GM21367 (cell line): Measurements from ENCODE around the gene ETS2.

Experiments used
- ATAC-seq: cut with Tn5 transposase; IDR thresholded peaks from one replicate; pipeline ENCODE4 v1.9.1; 2021; ENCODE audit not compliant: unreplicated experiment

ETS2 gene

GRCh38 chr21:38805328-38806152 is at the start of gene ETS2:
ETS2 (plus strand) TSS chr21:38805929; CDS start chr21:38810035, 4,106 bp downstream.
- peak; percentile 48 for ATAC-seq

GRCh38 chr21:38756746-38757145 is 49.0 kb upstream of the ETS2 start:
- ATAC-seq, result no peak

- no peak for ATAC-seq
Observed at GRCh38 chr21:38758501-38759214, 47.1 kb upstream of the ETS2 start.

DNA sequence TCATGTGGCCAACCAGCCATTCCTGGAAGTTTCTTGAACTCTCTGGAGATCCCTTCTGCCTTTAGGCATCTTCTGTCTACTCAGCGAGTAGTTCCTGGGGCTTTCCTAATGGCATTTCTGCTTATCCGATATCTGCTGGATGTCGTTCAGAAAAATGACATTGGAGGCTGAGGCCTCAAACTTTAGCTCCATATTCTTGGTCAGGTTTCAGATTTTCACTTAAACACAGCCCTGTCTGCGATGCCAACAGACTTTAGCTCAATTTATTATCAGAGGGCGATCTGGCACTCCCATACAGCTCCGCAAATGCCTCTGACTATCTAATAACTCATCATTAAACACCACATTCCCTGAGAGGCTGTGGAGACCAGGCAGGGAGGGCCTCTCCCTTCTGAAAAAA is 46.3 kb upstream of the ETS2 start:
- no peak for ATAC-seq

- ATAC-seq, result no peak
Observed at GRCh38 chr21:38760017-38760761, 45.5 kb upstream of the ETS2 start.

GRCh38 chr21:38760762-38761155 is 45.0 kb upstream of the ETS2 start:
- ATAC-seq, result no peak

DNA sequence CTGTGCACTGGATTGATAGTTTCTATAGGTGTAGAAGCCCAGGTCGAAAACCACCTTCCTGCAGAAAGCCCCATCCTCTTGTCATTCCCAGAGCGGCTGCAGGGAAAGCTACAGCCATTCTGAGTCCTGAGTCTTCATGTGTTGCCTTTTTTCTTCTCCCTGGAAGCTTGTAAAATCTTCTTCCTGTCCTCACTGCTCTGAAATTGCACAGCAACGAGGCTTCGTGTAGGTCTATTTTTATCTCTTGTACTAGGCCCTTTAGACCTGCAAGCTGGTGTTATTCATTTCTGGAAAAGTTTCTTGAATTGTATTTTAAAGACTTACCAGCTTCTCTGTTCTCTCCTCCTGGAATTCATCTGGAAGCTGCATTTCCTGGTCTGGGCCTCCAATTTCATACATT is 44.2 kb upstream of the ETS2 start:
- no peak for ATAC-seq

DNA sequence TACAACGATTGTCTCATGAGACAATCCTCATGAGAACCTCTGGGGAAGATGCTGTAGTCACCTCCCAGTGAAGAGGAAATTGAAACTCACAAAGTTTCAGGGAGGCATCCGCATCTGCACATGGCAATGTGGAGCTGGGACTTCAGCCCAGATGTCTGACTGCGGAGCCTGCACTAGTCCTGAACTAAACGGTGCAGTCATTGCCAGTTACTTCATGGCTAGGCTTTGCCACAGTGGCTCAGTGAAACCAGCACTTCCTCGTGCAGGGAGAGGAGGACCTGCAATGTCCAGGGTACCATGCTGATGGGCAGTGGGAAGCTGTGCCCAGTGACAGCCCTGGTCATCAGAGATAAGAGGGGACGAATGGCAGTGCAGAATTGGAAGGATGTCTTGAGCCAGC is 40.7 kb upstream of the ETS2 start:
- ATAC-seq, result no peak

DNA sequence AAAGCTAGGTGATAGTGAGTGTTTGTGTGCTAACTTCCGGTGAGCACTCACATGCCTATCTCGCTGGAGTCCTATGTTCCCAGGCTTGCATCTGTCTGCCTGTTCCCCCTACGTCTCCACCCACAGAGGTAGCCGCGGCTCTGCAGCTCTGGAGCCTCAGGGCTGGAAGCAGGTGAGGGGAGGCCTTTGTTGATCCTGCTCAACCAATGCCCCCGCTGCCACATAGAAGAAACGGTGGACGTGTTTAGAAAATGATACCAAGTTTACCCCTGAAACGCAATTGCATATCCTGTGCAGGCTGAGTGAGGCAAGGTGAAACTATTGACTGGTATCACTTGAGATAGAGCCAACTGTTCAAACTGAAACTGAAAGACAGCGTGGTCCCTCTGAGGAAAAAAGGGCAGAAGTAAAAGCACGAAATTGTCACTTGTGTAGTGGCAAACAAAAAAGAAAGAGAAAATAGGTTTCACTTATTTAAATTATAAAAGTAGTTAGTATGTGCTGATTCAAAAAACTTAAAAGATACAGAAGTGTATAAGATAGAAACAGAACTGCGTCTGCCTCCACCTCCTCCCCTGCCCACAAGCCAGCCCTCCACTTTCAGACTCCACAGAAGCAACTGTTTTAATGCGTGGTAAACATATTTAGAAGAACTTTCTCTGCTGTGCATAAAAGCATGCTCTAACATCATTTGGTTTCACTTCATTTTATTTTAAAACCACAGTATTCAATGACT is 38.6 kb upstream of the ETS2 start:
- ATAC-seq, result peak; percentile 91

DNA sequence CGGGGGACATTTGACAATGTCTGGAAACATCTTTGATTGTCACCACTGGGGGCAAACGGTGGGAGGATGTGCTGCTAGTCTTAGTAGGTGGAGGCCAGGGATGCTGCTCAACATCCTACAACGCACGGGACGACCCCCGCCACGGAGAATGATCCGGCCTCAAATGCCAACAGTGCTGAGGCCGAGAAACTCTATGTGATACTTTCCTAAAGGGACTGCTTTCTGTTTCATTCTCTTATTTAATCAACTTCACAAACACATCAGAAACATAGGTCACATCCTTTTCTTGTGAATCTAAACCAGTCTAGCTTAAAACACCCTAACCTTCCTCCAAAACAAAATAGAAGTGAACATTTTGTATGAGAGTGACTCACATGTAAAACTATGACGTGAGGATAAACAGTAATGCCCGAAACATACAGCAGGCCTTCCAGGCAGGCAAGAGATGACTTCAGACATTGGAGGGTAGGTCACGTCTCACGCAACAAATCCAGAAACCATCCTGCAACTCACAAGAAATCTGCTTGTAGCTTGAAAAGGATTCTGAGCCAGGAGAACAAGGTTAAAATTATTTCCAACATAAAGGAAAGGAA is 37.2 kb upstream of the ETS2 start:
- no peak for ATAC-seq

GRCh38 chr21:38769191-38769780 is 36.4 kb upstream of the ETS2 start:
- no peak for ATAC-seq

DNA sequence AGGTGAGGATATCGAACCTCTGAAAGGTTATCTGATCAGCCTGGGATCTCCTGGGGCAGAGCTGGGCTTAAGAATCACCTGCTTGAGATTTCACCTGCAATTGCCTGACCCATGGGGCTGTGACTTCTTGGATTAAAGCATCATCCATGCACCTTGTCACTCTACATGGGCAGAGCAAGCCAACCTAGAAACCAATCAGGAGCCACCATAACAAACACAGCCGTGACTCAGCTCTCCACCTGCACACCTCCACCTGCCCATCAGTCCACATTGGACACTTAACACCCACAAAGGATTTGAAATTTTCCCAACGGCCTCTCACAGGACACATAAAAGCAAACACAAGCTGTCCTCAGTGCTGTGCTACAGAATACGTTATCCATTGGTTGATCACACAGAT is 35.1 kb upstream of the ETS2 start:
- no peak for ATAC-seq

- ATAC-seq, result no peak
Observed at GRCh38 chr21:38771536-38771935, 34.2 kb upstream of the ETS2 start.

DNA sequence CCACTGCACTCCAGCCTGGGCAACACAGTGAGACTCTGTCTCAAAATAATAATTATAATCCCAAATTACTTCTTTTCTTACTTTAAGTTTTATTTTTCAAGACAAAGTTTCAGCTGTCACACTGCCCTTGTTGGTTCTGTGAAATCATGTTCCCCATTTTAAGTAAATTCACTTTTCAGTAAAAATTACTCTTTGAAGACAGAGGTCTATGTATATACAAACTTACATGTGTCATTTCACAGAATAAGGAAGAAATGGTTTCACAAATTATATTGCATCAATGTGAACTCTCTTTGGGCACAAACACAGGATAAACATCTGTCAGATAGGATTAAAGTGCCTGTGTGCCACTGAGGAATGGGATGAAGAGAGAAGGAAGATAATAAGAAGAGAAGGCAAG is 33.1 kb upstream of the ETS2 start:
- no peak for ATAC-seq

GRCh38 chr21:38773099-38774061 is 32.3 kb upstream of the ETS2 start:
- no peak for ATAC-seq

GRCh38 chr21:38774152-38774551 is 31.6 kb upstream of the ETS2 start:
- ATAC-seq, result no peak

- ATAC-seq, result no peak
Observed at GRCh38 chr21:38774586-38775285, 31.0 kb upstream of the ETS2 start.

GRCh38 chr21:38775733-38776132 is 30.0 kb upstream of the ETS2 start:
- no peak for ATAC-seq

DNA sequence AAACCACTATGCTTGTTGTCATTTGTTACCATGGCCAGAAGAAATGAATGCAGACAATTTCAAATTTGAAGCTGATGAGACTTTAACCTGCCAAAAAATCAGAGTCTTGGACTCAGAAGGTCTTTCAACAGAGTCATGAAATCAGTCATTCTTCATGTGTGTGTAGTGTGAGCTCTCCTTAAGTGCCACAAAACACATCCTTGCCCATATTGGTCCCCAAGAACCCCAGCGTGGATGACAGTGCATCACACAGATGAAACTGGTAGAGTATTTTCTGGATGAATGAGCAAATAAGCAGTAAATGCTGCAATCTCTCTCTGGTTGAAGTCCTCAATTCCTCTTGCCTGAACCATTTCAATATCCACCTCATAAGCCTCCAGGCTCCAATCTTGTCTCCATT is 28.7 kb upstream of the ETS2 start:
- ATAC-seq, result no peak
